22Rv1 (cell line): ENCODE data around the gene NPHP4.

ENCODE experiments used
- H3K27ac ChIP-seq: fragments of 450-650 bp; 2 replicates; pipeline ENCODE4 v1.5.1; 2017
- CTCF ChIP-seq: fragments of 450-650 bp; IDR thresholded peaks from 2 replicates; pipeline ENCODE4 v1.5.1; 2017; ENCODE audit warnings: mild to moderate bottlenecking
- ZFX ChIP-seq: fragments of 450-650 bp; IDR thresholded peaks from 2 replicates; pipeline ENCODE4 v1.6.1; 2017; ENCODE audit warnings: antibody characterized with exemption, borderline replicate concordance

The NPHP4 gene

GRCh38 chr1:5834477-5835178 is 157.6 kb downstream of the NPHP4 start:
- no peak overlapping the region for H3K27ac ChIP-seq
- TF ChIP-seq CTCF, result no peak
- TF ChIP-seq ZFX, result no peak

GRCh38 chr1:5833911-5834310 is 158.3 kb downstream of the NPHP4 start:
- H3K27ac ChIP-seq, result no peak overlapping the region
- TF ChIP-seq ZFX, result no peak
- TF ChIP-seq CTCF, result no peak

- H3K27ac ChIP-seq, result no peak overlapping the region
- TF ChIP-seq ZFX, result no peak
- no peak for TF ChIP-seq CTCF
Observed at GRCh38 chr1:5832916-5833895, 159.0 kb downstream of the NPHP4 start.

GRCh38 chr1:5831600-5832335 is 160.5 kb downstream of the NPHP4 start:
- no peak overlapping the region for H3K27ac ChIP-seq
- TF ChIP-seq ZFX (no peak), CTCF (no peak)

- H3K27ac ChIP-seq, result no peak overlapping the region
- TF ChIP-seq ZFX (no peak), CTCF (peak; percentile 41)
Observed at GRCh38 chr1:5830771-5831599, 161.2 kb downstream of the NPHP4 start.

GRCh38 chr1:5829414-5829813 is 162.8 kb downstream of the NPHP4 start:
- TF ChIP-seq ZFX (no peak), CTCF (no peak)
- H3K27ac ChIP-seq, result no peak overlapping the region
